K562 (cell line): ENCODE results near the gene LBR. TPM values are rescaled to one million over a fixed set of nuclear protein-coding genes. Genes with fewer than 3 reads are reported as not detected.

Experiments used
- ATAC-seq: fragments of 200-7000 bp; cut with Tn5 transposase; 3 replicates; pipeline ENCODE4 v1.9.1; 2020; ENCODE audit warnings: moderate library complexity
- BruUV-seq: library from RNA; stranded (reverse); fragments of 400-500 nt; replicated peaks from 2 replicates; lab custom pipeline; 2021; lab: Mats Ljungman, UMichigan
- CTCF ChIA-PET: fragments of 300-600 bp; formaldehyde crosslinking; extraction: SDS; loops from one replicate; lab custom pipeline; 2021; ENCODE audit warnings: low intra/inter-chr PET ratio; lab: Yijun Ruan, JAX
- POLR2A ChIA-PET: fragments of 300-600, 350-650 bp; sonication (Branson Sonifier 250); formaldehyde crosslinking; extraction: SDS; loops from one replicate; lab custom pipeline; 2021; ENCODE audit warnings: antibody characterized with exemption, inconsistent platforms; lab: Yijun Ruan, JAX
- DNase-seq, 4 experiments: peaks; one replicate each; pipeline versions ENCODE4 v3.0.0 to v3.0.0-alpha.2; 2011 to 2018; ENCODE audit warnings: low spot score in 3 of 4, mixed read lengths in 3 of 4; ENCODE audit errors: extremely low read depth in 1 of 4
- FAIRE-seq: peaks from 2 replicates; lab custom pipeline; 2011; peaks lifted over from hg19 to GRCh38; lab: Jason Lieb, UNC
- H2AFZ ChIP-seq: 2 replicates; pipeline ENCODE4 v1.6.0; 2011; ENCODE audit warnings: low read depth, low read length, control low read depth, inconsistent platforms
- H3K27ac ChIP-seq: fragments of 200-600 bp; 3 replicates; pipeline ENCODE4 v1.8.0; 2011; ENCODE audit warnings: low read depth, mild to moderate bottlenecking, control low read depth, inconsistent platforms, low read length, moderate library complexity, mixed read lengths; ENCODE audit errors: extremely low read depth
- H3K27me3 ChIP-seq, 2 experiments: fragments of 300-600 bp in 1 of 2; 2 replicates in 1 of 2; 3 replicates in 1 of 2; pipeline versions ENCODE4 v1.6.0 to v1.8.0; 2011; ENCODE audit warnings: inconsistent platforms in 2 of 2, low read length in 2 of 2, mild to moderate bottlenecking in 1 of 2, mixed read lengths in 1 of 2, moderate library complexity in 1 of 2; ENCODE audit not compliant: control insufficient read depth in 2 of 2, insufficient read depth in 2 of 2
- H3K36me3 ChIP-seq: fragments of 300-600 bp; 3 replicates; pipeline ENCODE4 v1.8.0; 2011; ENCODE audit warnings: mild to moderate bottlenecking, low read length, inconsistent platforms; ENCODE audit not compliant: control insufficient read depth, insufficient read depth
- H3K4me1 ChIP-seq, 2 experiments: fragments of 200-600 bp in 1 of 2; replicated peaks in 1 of 2; 2 replicates in 1 of 2; 3 replicates in 1 of 2; pipeline versions ENCODE4 v1.5.1 to v1.8.0; 2011; ENCODE audit warnings: inconsistent platforms in 2 of 2, low read length in 2 of 2, mild to moderate bottlenecking in 1 of 2, mixed read lengths in 1 of 2, moderate library complexity in 1 of 2; ENCODE audit not compliant: control insufficient read depth in 2 of 2, insufficient read depth in 2 of 2
- H3K4me2 ChIP-seq: 2 replicates; pipeline ENCODE4 v1.6.1; 2011; ENCODE audit warnings: low read length, control low read depth, inconsistent platforms, mixed read lengths; ENCODE audit not compliant: insufficient read depth
- H3K4me3 ChIP-seq: fragments of 200-600 bp; sonication (generic), shearing (Covaris generic); 2 replicates; pipeline ENCODE4 v1.5.1; 2016; ENCODE audit warnings: control low read depth, inconsistent platforms
- H3K79me2 ChIP-seq: fragments of 200-600 bp; 3 replicates; pipeline ENCODE4 v1.8.0; 2011; ENCODE audit warnings: low read length, inconsistent platforms; ENCODE audit not compliant: control insufficient read depth, insufficient read depth
- H3K9ac ChIP-seq, 2 experiments: 2 replicates each; pipeline versions ENCODE4 v1.6.0 to v1.6.1; 2011; ENCODE audit warnings: low read depth in 2 of 2, low read length in 2 of 2, control low read depth in 1 of 2, inconsistent platforms in 1 of 2, mild to moderate bottlenecking in 1 of 2, mixed read lengths in 1 of 2; ENCODE audit not compliant: insufficient read depth in 1 of 2
- H3K9me1 ChIP-seq: one replicate; pipeline ENCODE4 v1.6.0; 2011; ENCODE audit warnings: inconsistent platforms, mild to moderate bottlenecking, low read length, moderate library complexity; ENCODE audit not compliant: control insufficient read depth, insufficient read depth
- H3K9me3 ChIP-seq: replicated peaks from 2 replicates; pipeline ENCODE4 v1.5.1; 2011; ENCODE audit warnings: low read depth, low read length, inconsistent platforms; ENCODE audit not compliant: control insufficient read depth, insufficient read depth
- H4K20me1 ChIP-seq: replicated peaks from 2 replicates; pipeline ENCODE4 v1.6.1; 2011; ENCODE audit warnings: low read length, inconsistent platforms, mixed read lengths; ENCODE audit not compliant: control insufficient read depth, insufficient read depth
- BRD9 ChIP-seq: fragments of 450-650 bp; IDR thresholded peaks from 2 replicates; pipeline ENCODE4 v1.6.1; 2018; ENCODE audit warnings: low read depth; ENCODE audit not compliant: partially characterized antibody
- C11orf30 ChIP-seq: fragments of 450-650 bp; IDR thresholded peaks from 2 replicates; pipeline ENCODE4 v1.6.1; 2016; ENCODE audit warnings: low read depth, mild to moderate bottlenecking
- HSF4 ChIP-seq: fragments of 250-450 bp; sonication (Bioruptor Pico); IDR thresholded peaks from 2 replicates; pipeline ENCODE4 v2.1.2; 2022; ENCODE audit warnings: mild to moderate bottlenecking, moderate library complexity, borderline replicate concordance
- JUND ChIP-seq, 2 experiments: IDR thresholded peaks; 2 replicates in 1 of 2; 3 replicates in 1 of 2; pipeline ENCODE4 v1.6.1; 2011; ENCODE audit warnings: borderline replicate concordance in 2 of 2, low read depth in 2 of 2, low read length in 2 of 2, improper control_type of control experiment in 1 of 2, missing biosample characterization in 1 of 2, missing genetic modification characterization in 1 of 2, missing genetic modification reagents in 1 of 2
- MAFG ChIP-seq: fragments of 450-650 bp; conservative IDR thresholded peaks from 2 replicates; pipeline ENCODE4 v1.6.1; 2016; ENCODE audit warnings: missing genetic modification characterization, missing compliant biosample characterization
- MAFK ChIP-seq: IDR thresholded peaks from 2 replicates; pipeline ENCODE4 v1.6.1; 2011; ENCODE audit warnings: low read length, improper control_type of control experiment
- MCM3 ChIP-seq: fragments of 450-650 bp; IDR thresholded peaks from 2 replicates; pipeline ENCODE4 v1.6.1; 2016
- ZNF316 ChIP-seq: fragments of 450-650 bp; IDR thresholded peaks from 2 replicates; pipeline ENCODE4 v1.6.1; 2016
- ZSCAN32 ChIP-seq: fragments of 450-650 bp; formaldehyde crosslinking; IDR thresholded peaks from 2 replicates; pipeline ENCODE4 v1.4.0; 2020; ENCODE audit warnings: mild to moderate bottlenecking, moderate library complexity
- WGBS: fragments of 100-300 bp; shearing (Covaris generic); methylation state at CpG from one replicate; pipeline ENCODE4 v1.1.6; 2016; ENCODE audit warnings: low coverage, mixed read lengths; ENCODE audit not compliant: insufficient coverage; ENCODE audit errors: missing lambda C conversion rate; 5-methylcytosine and 5-hydroxymethylcytosine counted together
- in situ Hi-C: fragments of 300-500 bp; cut with MboI; formaldehyde crosslinking; loops from 4 replicates; pipeline ENCODE4 v1.15.0; 2018; ENCODE audit warnings: inconsistent platforms, mixed read lengths
- intact Hi-C: fragments of 100-400 bp; cut with micrococcal nuclease; formaldehyde crosslinking; loops from 2 replicates; pipeline ENCODE4 v1.14.2; 2022
- polyA plus RNA-seq, 8 experiments: library from polyadenylated mRNA; depleted of rRNA in 4 of 8; stranded (reverse) in 5 of 8; unstranded in 3 of 8; fragments of >200 nt; fragmentation: Nextera tagmentation in 2 of 8; fragmentation: Illumina TruSeq in 1 of 8; extraction: Ambion mirVana in 2 of 8; extraction: Trizol in 1 of 8; gene quantifications; 2 replicates each; pipeline versions ENCODE4 v1.2.1 to v1.2.3, GENCODE V29; 2011 to 2014; ENCODE audit warnings: inconsistent platforms in 1 of 8, missing spikeins in 1 of 8
- total RNA-seq, 7 experiments: library from RNA; depleted of rRNA in 6 of 7; stranded (reverse); fragments of >200 nt in 6 of 7; fragmentation: Illumina TruSeq in 2 of 7; extraction: Trizol in 2 of 7; gene quantifications; 2 replicates each; pipeline versions ENCODE4 v1.2.1 to v1.2.3, GENCODE V29; 2011 to 2021; ENCODE audit warnings: low replicate concordance in 1 of 7

Gene LBR
- total and polyA plus RNA-seq, 9 of the 15 experiments (the other 6 are each of a cell fraction or from before 2014, with no cell fraction given): 102 to 229 (median 197) TPM

- no TSS peak for BruUV-seq
- CTCF ChIA-PET: no interaction called here
Observed at GRCh38 chr1:225366552-225366951, 61.3 kb downstream of the LBR start.

DNA sequence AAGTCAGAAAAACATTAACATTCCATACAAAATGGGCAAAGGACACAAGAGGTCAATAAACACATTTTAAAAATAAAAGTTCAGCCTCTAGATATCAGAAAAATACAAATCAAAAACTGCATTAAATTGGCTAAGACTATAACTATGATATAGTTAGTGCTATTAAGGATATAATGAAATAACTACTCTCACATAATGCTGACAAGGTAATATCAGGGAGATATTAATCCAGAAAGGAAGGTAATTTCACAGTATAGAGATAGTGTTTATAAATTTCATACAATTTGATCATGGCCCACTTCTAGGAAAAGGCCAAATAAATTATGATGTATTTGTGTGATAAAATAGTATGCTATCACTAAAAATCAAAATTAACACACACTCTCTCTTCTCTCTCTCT is 61.8 kb downstream of the LBR start:
- DNase-seq (no peak), ATAC-seq (no peak)
- Histone ChIP-seq H3K4me3 (no peak overlapping the region), H4K20me1 (no peaks in the 10 kb centered on the region)
- in situ Hi-C loops: no loop called here
- no peak for TF ChIP-seq HSF4 (CRISPR knock-in tag)
- TF ChIP-seq MAFG: peak; percentile 42
- TF ChIP-seq ZNF316: peak; percentile 88
- TF ChIP-seq C11orf30: peak; percentile 57
- TF ChIP-seq MAFK: peak; percentile 35; the same call in 1 of the 2 replicates
- TF ChIP-seq, all 486 proteins: peak for 4
- Histone ChIP-seq H3K9me1 (no peaks in the 10 kb centered on the region), H2AFZ (no peak overlapping the region), H3K4me1 (no peaks in the 10 kb centered on the region), H3K9me3 (no peaks in the 10 kb centered on the region), H3K36me3 (no peaks in the 10 kb centered on the region), H3K79me2 (no peaks in the 10 kb centered on the region), H3K27ac (no peak overlapping the region), H3K4me2 (no peak overlapping the region), H3K27me3 (peaks cover 10% of the 10 kb centered on the region in 2 experiments; a peak in 4 of 5 replicates), H3K9ac (no peak overlapping the region)
- ChIA-PET POLR2A (no interaction called here), CTCF (no interaction called here)
- BruUV-seq: no TSS peak
- intact Hi-C loops: no loop called here
- FAIRE-seq: no peak

More at GRCh38 chr1:225366552-225366951, 61.3 kb downstream of the LBR start:
- H3K4me1 ChIP-seq: no peaks in the 10 kb centered on the region
- H3K36me3 ChIP-seq: no peaks in the 10 kb centered on the region
- in situ Hi-C loops (no loop called here), intact Hi-C loops (no loop called here)
- H3K9me1 ChIP-seq: no peaks in the 10 kb centered on the region
- H3K4me3 ChIP-seq: no peak overlapping the region
- H4K20me1 ChIP-seq: no peaks in the 10 kb centered on the region
- ATAC-seq: peak; percentile 53; the same call in 2 of the 3 replicates
- POLR2A ChIA-PET: no interaction called here
- no peak for FAIRE-seq
- TF ChIP-seq BRD9 (no peak), MCM3 (no peak), JUND (IDR thresholded peaks at IDR 0.05; ENCODE audit: borderline replicate concordance, low read depth, low read length) (no peak), JUND (tag; IDR thresholded peaks at IDR 0.05; ENCODE audit: borderline replicate concordance, low read depth, low read length) (no peak), ZSCAN32 (CRISPR knock-in tag) (no peak)
- no peak for DNase-seq
- H3K9me3 ChIP-seq: no peaks in the 10 kb centered on the region
- no peak overlapping the region for H3K4me2 ChIP-seq
- no peak overlapping the region for H3K9ac ChIP-seq
- WGBS: 0% methylated on average over 1 of the region's 1 CpG
- H3K79me2 ChIP-seq: no peaks in the 10 kb centered on the region
- no peak overlapping the region for H2AFZ ChIP-seq
- H3K27me3 ChIP-seq: peaks cover 10% of the 10 kb centered on the region in 2 experiments; a peak in 4 of 5 replicates
- H3K27ac ChIP-seq: no peak overlapping the region
